A549 (cell line): ENCODE measurements around the gene LRRC8E.

ENCODE experiments used
- CTCF ChIP-seq: fragments of >200 bp; sonication (Bioruptor Twin); formaldehyde crosslinking; IDR thresholded peaks from 3 replicates; pipeline ENCODE4 v1.5.1; 2016
- MAX ChIP-seq: IDR thresholded peaks from 2 replicates; pipeline ENCODE4 v1.6.1; 2012
- POLR2A ChIP-seq: IDR thresholded peaks from 2 replicates; pipeline ENCODE4 v1.6.1; 2012; ENCODE audit warnings: mild to moderate bottlenecking, low read length
- REST ChIP-seq: fragments of 200-600 bp; sonication (generic); IDR thresholded peaks from 2 replicates; pipeline ENCODE4 v1.6.1; 2016; ENCODE audit warnings: antibody characterized with exemption, mild to moderate bottlenecking, moderate library complexity

GRCh38 chr19:7855426-7856108, 32.7 kb upstream of the LRRC8E start:
- TF ChIP-seq MAX, result no peak
- TF ChIP-seq REST, result no peak
- TF ChIP-seq CTCF, result no peak
- no peak for TF ChIP-seq POLR2A
